GM19438 (cell line): ENCODE data around the gene THNSL1.
"Not testable (repeated sequence)": the region's sequence is repeated elsewhere in the genome, so short reads cannot be mapped to it uniquely, and the experiment has no call there.

ENCODE experiments used
- ATAC-seq: cut with Tn5 transposase; IDR thresholded peaks from one replicate; pipeline ENCODE4 v1.9.1; 2021; ENCODE audit warnings: low read depth; ENCODE audit not compliant: unreplicated experiment

Gene THNSL1

DNA sequence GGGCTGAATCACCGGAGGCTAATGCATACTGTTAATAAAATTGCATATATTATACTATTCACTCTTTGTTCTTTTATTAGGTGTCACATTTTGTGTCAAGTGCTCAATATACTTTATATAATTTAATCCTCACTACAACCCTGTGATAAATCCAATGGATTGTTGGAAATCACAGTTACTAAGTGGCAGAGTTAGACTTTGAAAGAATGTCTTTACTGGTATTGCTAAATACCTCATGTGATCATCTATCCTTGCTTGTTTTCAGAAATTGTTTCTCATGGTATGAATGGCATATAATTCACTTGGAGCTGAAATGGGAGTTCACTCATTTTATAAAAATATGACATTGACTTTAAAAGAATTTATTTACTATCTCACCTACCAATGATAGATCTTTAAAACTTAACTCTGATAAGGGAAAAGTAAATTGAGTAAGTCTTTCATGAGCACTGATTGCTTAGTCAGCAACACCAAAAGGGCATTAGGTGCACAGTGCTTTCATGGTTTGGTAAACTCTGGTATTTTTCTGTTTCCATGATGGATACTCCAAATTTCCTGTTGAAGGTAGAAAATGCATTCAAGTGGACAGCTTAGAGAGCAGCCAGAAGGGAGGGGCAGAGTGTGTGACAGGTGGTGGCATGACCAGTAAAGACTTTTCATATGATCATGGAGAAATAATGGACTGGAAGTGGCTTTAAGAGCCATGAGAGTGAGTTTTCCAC lies 23.0 kb upstream of the THNSL1 start:
- no peak for ATAC-seq

DNA sequence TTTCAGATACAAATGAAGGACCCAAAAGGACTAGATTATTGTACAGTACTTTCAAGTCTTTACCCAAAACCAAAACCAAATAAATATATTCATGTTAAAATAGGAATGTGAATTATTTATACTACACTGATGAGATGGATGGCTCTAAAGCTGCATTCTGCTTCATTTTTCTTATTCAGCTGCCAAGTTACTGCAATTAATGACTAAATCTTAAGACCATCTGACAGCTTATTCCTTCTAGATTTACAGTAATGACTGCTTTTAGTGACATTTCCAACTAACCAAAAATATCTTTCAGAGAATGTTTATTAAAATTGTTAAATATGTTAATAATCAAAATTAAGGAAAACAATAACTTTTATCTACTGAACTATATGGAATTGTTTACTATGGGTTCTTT lies 21.3 kb upstream of the THNSL1 start:
- no peak for ATAC-seq

DNA sequence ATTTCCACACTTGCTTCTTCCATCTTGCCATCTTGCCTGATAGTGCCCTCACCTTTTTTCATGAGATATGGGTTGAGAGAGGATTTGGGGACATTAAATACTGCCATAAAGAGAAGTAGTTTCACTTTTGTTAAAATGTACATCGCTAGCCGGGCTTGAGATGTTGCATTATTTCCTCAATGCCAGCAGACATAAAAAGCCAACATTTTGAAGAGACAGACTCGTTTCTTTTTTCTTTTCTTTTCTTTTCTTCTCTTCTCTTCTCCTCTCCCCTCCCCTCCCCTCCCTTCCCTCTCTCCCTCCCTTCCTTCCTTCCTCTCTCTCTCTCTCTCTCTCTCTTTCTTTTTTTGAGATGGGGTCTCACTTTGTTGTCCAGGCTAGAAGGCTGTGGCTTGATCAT lies 18.4 kb upstream of the THNSL1 start:
- no peak for ATAC-seq

DNA sequence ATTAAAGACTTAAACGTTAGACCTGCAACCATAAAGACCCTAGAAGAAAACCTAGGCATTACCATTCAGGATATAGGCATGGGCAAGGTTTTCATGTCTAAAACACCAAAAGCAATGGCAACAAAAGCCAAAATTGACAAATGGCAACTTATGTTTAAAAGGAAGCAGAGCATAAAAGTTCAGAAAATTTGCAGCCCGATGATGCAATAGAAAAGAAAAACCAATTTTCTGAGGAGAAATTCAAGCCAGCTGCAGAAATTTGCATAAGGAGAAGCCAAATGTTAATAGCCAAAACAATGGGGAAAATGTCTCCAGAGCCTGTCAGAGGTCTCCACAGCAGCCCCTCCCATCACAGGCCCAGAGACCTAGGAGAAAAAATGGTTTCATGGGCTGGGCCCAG lies 4.8 kb upstream of the THNSL1 start:
- ATAC-seq, result not testable (repeated sequence)

GRCh38 chr10:25014579-25014978 lies 1.8 kb upstream of the THNSL1 start:
- ATAC-seq, result no peak

GRCh38 chr10:25015828-25016375 lies 510 bp upstream of the THNSL1 start, which contains the start of gene ENKUR:
TSS of gene ENKUR (minus strand) at chr10:25016158. CDS start at chr10:25015936, 222 bp downstream.
- peak; percentile 67 for ATAC-seq

DNA sequence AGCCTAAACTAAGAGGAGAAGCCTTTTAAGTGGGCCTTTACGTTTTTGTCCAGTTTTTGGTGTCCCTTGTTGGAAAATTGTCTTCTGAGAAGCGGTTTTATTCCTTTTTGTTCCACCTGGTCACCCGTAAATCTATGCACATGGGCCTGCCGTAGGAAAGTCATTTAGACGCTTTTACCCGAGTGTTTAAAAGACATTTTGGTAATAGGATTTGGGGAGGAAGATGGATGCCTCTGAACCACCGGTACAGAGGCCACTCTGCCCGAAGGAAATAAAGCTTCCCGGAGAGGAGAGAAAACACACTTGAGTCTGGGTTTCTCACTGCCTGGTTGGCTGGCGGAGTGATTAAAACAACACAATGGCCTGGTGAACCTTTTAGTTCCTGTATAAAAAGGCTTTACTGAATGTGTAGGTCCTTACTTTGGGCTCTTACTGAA lies 760 bp downstream of the THNSL1 start:
- no peak for ATAC-seq

DNA sequence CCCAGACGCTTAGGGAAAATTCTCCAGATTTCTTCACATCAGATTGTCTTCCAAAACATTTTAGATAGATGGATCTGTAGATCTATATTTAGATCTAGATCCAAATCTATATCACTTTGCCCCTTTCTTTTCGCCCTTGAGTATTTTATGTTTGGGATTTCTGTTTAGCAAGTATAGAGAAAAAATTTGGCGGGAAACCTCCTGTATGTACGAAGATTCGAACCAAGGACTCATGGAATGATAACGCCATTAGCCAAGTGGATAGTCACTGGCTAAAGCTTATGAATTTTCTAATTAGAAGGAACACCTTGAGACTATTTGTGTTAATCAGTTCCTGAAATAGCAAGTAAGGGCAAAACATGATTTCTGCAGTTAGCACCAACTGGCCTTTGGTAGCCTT lies 1.2 kb downstream of the THNSL1 start:
- no peak for ATAC-seq

- ATAC-seq, result no peak
These were observed 2.3 kb downstream of the THNSL1 start for GRCh38 chr10:25018703-25019102.

DNA sequence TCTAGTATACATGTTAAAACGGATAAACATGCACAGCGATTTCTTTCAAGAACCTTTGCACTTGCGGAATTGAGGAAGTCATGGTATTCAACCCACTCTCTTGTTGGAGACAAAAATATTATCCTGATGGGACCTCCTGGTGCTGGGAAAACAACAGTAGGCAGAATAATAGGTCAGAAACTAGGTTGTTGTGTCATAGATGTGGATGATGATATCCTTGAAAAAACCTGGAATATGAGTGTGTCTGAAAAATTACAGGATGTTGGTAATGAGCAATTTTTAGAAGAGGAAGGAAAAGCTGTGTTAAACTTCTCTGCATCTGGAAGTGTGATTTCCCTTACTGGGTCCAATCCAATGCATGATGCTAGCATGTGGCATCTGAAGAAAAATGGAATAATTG lies 6.9 kb downstream of the THNSL1 start:
- ATAC-seq, result no peak

DNA sequence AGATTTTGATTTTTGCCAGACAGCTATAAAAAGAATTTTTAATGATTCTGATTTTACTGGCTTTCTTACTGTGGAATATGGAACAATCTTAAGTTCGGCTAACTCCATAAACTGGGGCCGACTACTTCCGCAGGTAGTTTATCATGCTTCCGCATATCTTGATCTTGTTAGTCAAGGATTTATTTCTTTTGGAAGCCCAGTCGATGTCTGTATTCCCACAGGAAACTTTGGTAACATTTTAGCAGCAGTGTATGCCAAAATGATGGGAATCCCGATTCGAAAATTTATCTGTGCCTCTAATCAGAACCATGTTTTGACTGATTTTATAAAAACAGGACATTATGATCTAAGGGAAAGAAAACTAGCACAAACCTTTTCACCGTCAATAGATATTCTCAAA lies 8.1 kb downstream of the THNSL1 start:
- ATAC-seq, result no peak

GRCh38 chr10:25026463-25026862 lies 10.1 kb downstream of the THNSL1 start:
- ATAC-seq, result no peak

- no peak for ATAC-seq
These were observed 12.3 kb downstream of the THNSL1 start for GRCh38 chr10:25028711-25029110.

GRCh38 chr10:25029519-25029918 lies 13.1 kb downstream of the THNSL1 start:
- no peak for ATAC-seq

DNA sequence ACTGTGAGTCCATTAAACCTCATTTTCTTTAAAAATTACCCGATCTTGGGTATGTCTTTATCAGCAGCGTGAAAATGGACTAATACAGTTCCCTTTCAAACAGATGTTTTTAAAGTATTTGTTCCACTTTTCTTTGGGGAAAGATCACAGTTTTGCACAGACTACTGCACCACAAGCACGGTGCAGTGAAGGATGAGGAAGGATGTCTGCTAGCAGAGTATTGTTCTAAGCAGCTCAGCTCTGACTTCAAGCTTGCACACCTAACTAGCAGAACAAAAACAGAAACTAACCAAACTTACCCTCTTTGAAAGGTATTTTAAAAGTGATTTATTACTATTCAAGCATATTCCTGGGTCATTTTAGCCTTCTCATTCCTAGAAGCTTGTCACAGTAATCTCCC lies 20.0 kb downstream of the THNSL1 start:
- no peak for ATAC-seq

GRCh38 chr10:25038325-25038724 lies 21.9 kb downstream of the THNSL1 start:
- ATAC-seq, result no peak

GRCh38 chr10:25039531-25039930 lies 23.1 kb downstream of the THNSL1 start:
- ATAC-seq, result no peak

DNA sequence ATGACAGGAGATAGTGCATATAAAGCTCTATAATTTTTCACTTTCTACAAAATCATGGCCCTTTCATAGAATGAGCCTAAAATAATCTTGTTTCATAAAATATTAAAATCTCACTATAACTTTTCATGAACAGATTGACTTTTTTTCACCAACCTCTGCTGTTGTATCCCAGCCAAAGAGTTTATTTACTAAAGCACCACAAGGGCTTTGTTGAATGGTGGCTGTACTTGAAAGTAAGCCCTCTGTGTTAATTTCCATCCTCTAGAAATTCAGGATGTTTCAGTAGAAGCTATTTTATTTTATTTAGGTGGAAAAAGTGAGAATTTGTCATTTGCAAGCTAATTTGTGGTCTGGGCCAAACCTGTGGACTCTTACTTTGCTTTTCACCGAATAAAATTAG lies 30.2 kb downstream of the THNSL1 start:
- no peak for ATAC-seq

DNA sequence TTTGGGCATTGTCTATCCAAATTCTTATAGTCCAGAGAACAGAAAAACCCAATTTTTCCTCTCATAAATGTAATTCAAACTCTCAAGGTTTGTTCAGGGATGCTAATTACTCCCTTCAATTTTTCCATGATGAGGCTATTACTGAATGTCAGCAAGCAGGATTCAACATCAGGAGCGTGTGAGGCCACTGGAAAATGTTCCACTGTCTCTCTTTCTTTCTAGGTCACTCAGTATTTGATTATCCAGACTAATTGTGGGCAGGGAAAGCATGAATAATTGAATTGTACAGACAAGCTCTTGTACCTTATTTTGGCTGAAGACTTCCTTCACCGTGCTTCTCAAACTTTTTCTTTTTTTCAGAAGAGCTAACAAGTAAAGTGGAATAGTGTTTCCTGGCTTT lies 30.7 kb downstream of the THNSL1 start:
- no peak for ATAC-seq

GRCh38 chr10:25047591-25048301 lies 31.3 kb downstream of the THNSL1 start:
- no peak for ATAC-seq

GRCh38 chr10:25048450-25048849 lies 32.0 kb downstream of the THNSL1 start:
- ATAC-seq, result no peak

GRCh38 chr10:25049966-25050365 lies 33.6 kb downstream of the THNSL1 start:
- no peak for ATAC-seq
